Stomach (tissue), 9 donors: ENCODE results near the gene RAP1B. TPM values are rescaled to one million over a fixed set of nuclear protein-coding genes. Genes with fewer than 3 reads are reported as not detected.

ENCODE experiments used
- DNase-seq, 2 donors: peaks; one replicate each; pipeline versions ENCODE4 v3.0.0 to v3.0.0-alpha.2; 2013 to 2019
- H3K27ac ChIP-seq, 5 donors: fragments of 200-600 bp in 4 of 5; sonication (generic) in 4 of 5; one replicate each; pipeline ENCODE4 v1.5.1; 2013 to 2019; ENCODE audit warnings: mild to moderate bottlenecking in 1 of 5, moderate library complexity in 1 of 5
- H3K27me3 ChIP-seq, 3 donors: fragments of 200-600 bp; sonication (generic); one replicate each; pipeline ENCODE4 v1.5.1; 2017 to 2019; ENCODE audit warnings: mixed run types in 1 of 3
- H3K36me3 ChIP-seq, 4 donors: fragments of 200-600 bp; sonication (generic); 1 replicate in 3 of 4; 2 replicates in 1 of 4; pipeline ENCODE4 v1.5.1; 2016 to 2019
- H3K4me1 ChIP-seq, 4 donors: fragments of 200-600 bp; sonication (generic); one replicate each; pipeline ENCODE4 v1.5.1; 2016 to 2019
- H3K4me3 ChIP-seq, 4 donors: fragments of 200-600 bp; sonication (generic) in 3 of 4; one replicate each; pipeline ENCODE4 v1.5.1; 2016 to 2019; ENCODE audit warnings: mild to moderate bottlenecking in 1 of 4
- H3K9me3 ChIP-seq, 4 donors: fragments of 200-600 bp; sonication (generic); one replicate each; pipeline ENCODE4 v1.5.1; 2016 to 2019
- CTCF ChIP-seq, 7 experiments: fragments of 450-650 bp in 4 of 7; fragments of 200-600 bp in 3 of 7; sonication (generic) in 3 of 7; IDR thresholded peaks; one replicate each; pipeline ENCODE4 v1.5.1; 2016 to 2019; ENCODE audit warnings: antibody characterized with exemption in 7 of 7, control low read depth in 2 of 7, mild to moderate bottlenecking in 1 of 7
- EP300 ChIP-seq: sonication (generic); formaldehyde crosslinking; IDR thresholded peaks from one replicate; pipeline ENCODE4 v1.6.1; 2017; ENCODE audit warnings: antibody characterized with exemption
- POLR2A ChIP-seq, 4 donors: fragments of 450-650 bp; IDR thresholded peaks; one replicate each; pipeline ENCODE4 v1.6.1; 2016; ENCODE audit warnings: antibody characterized with exemption in 4 of 4, control low read depth in 2 of 4, mild to moderate bottlenecking in 1 of 4, moderate library complexity in 1 of 4
- POLR2AphosphoS5 ChIP-seq, 3 donors: sonication (generic); formaldehyde crosslinking; IDR thresholded peaks; one replicate each; pipeline ENCODE4 v1.6.1; 2016; ENCODE audit warnings: antibody characterized with exemption in 3 of 3
- WGBS, 5 donors: extraction: QIAGEN DNeasy Blood & Tissue Kit in 3 of 5; methylation state at CpG; one replicate each; pipeline versions ENCODE4 v1.1.5 to v1.1.7; 2013 to 2018; 5-methylcytosine and 5-hydroxymethylcytosine counted together
- intact Hi-C: fragments of 100-400 bp; cut with DNase I; formaldehyde crosslinking; loops from one replicate; pipeline ENCODE4 v1.15.1; 2023; ENCODE audit warnings: low total_unique reads
- polyA plus RNA-seq, 3 donors: library from polyadenylated mRNA; stranded (reverse); fragments of 200-250 nt; gene quantifications; one replicate each; pipeline ENCODE4 v1.2.3, GENCODE V29; 2013
- total RNA-seq, 5 donors: library from RNA; depleted of rRNA; stranded (reverse); fragments of >200 nt; gene quantifications; one replicate each; pipeline versions ENCODE4 v1.1.0 to v1.2.3, GENCODE V29; 2014 to 2016
- donor health status: healthy with polysubstance abuse.
- donor health status: Bipolar disorder and iron deficiency.
- donor health status: healthy.

The RAP1B gene
- total and polyA plus RNA-seq, 8 donors: 56.3 to 315 (median 102) TPM

GRCh38 chr12:68630050-68630449 is 19.4 kb downstream of the RAP1B start:
- Histone ChIP-seq H3K9me3 (peaks cover 0 to 9% (median 2%) of the 10 kb centered on the region in 4 donors), H3K27me3 (no peaks in the 10 kb centered on the region), H3K4me3 (no peak overlapping the region), H3K27ac (peak overlapping the region in 1 of 5 donors; percentile 1), H3K36me3 (peaks cover 0 to 12% (median 9%) of the 10 kb centered on the region in 4 donors), H3K4me1 (peaks cover 26 to 67% (median 51%) of the 10 kb centered on the region in 4 donors)
- TF ChIP-seq POLR2AphosphoS5 (IDR thresholded peaks at IDR 0.05): no peak
- no peak for TF ChIP-seq EP300
- no peak for TF ChIP-seq POLR2A (IDR thresholded peaks at IDR 0.05)
- no peak for TF ChIP-seq CTCF (IDR thresholded peaks at IDR 0.05)
- DNase-seq: no peak
- intact Hi-C loops: no loop called here

DNA sequence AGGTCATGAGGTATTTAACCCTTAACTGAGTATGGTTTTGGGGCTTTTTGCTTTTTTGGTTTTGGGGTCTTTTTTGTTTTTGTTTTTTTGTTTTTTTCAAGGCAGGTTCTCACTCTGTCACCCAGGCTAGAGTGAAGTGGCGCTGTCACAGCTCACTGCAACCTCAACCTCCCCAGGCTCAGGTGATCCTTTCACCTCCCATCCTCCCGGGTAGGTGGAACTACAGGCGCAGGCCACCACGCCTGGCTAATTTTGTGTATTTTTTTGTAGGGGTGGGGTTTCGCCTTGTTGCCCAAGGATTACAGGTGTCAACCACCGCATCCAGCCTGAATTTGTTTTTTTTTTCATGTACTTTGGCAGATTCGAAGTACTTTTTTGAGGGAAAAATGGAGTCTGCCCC is 19.9 kb downstream of the RAP1B start:
- Histone ChIP-seq H3K9me3 (peaks cover 0 to 9% (median 2%) of the 10 kb centered on the region in 4 donors), H3K27me3 (no peaks in the 10 kb centered on the region), H3K4me1 (peaks cover 31 to 72% (median 53%) of the 10 kb centered on the region in 4 donors), H3K36me3 (peaks cover 0 to 10% (median 9%) of the 10 kb centered on the region in 4 donors), H3K27ac (peak overlapping the region in 1 of 5 donors; percentile 1), H3K4me3 (no peak overlapping the region)
- no peak for DNase-seq
- intact Hi-C loops: no loop called here
- WGBS, 5 donors: 82 to 96% (median 93%) methylated on average over 7 of the region's 7 CpGs
- TF ChIP-seq CTCF (IDR thresholded peaks at IDR 0.05): no peak
- TF ChIP-seq EP300: no peak
- TF ChIP-seq POLR2A (IDR thresholded peaks at IDR 0.05): no peak
- no peak for TF ChIP-seq POLR2AphosphoS5 (IDR thresholded peaks at IDR 0.05)

DNA sequence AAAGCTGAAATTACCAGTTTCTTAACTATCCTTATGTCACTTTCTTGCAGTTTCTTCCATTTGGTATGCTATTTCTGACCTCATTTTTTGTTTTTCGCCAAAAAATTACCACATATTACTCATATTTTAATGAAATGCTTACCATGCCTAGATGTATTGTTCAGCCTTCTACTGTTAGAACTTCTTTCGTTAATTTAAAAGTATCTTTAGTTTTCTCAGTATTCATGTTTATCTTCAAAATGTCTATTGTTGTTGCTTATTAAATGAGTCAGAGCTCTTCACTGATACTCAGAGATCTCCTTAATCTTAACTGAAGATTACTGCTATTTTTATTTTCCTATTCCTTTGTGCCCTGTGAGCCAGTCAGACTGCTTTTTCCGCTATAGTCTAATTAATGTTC is 20.5 kb downstream of the RAP1B start:
- peaks cover 31 to 77% (median 57%) of the 10 kb centered on the region in 4 donors for H3K4me1 ChIP-seq
- H3K36me3 ChIP-seq: peaks cover 0 to 10% (median 9%) of the 10 kb centered on the region in 4 donors
- no peak overlapping the region for H3K27ac ChIP-seq
- intact Hi-C loops: no loop called here
- H3K9me3 ChIP-seq: peaks cover 0 to 9% (median 2%) of the 10 kb centered on the region in 4 donors
- WGBS, 5 donors: 66 to 84% (median 76%) methylated on average over 3 of the region's 3 CpGs
- TF ChIP-seq CTCF (IDR thresholded peaks at IDR 0.05) (no peak), EP300 (no peak), POLR2A (IDR thresholded peaks at IDR 0.05) (no peak), POLR2AphosphoS5 (IDR thresholded peaks at IDR 0.05) (no peak)
- DNase-seq: no peak
- H3K4me3 ChIP-seq: no peak overlapping the region
- no peaks in the 10 kb centered on the region for H3K27me3 ChIP-seq

- no peak for DNase-seq
- intact Hi-C loops: no loop called here
- Histone ChIP-seq H3K4me1 (peaks cover 37 to 90% (median 67%) of the 10 kb centered on the region in 4 donors), H3K27me3 (no peaks in the 10 kb centered on the region), H3K9me3 (peaks cover 0 to 9% (median 2%) of the 10 kb centered on the region in 4 donors), H3K36me3 (peaks cover 0 to 4% (median 2%) of the 10 kb centered on the region in 4 donors), H3K4me3 (no peak overlapping the region), H3K27ac (no peak overlapping the region)
- TF ChIP-seq EP300: no peak
- TF ChIP-seq POLR2AphosphoS5 (IDR thresholded peaks at IDR 0.05): no peak
- TF ChIP-seq CTCF (IDR thresholded peaks at IDR 0.05): no peak
- TF ChIP-seq POLR2A (IDR thresholded peaks at IDR 0.05): no peak
These were observed 21.8 kb downstream of the RAP1B start for GRCh38 chr12:68632486-68632885.
